Measurements from ENCODE around the gene BEGAIN. TPM values are rescaled to one million over a fixed set of nuclear protein-coding genes. Genes with fewer than 3 reads are reported as not detected.

Gene BEGAIN
- total and polyA plus RNA-seq, 2 of the 8 experiments (the other 6 are each of a cell fraction or from before 2014, with no cell fraction given): 2.9 to 3.0 TPM

DNA sequence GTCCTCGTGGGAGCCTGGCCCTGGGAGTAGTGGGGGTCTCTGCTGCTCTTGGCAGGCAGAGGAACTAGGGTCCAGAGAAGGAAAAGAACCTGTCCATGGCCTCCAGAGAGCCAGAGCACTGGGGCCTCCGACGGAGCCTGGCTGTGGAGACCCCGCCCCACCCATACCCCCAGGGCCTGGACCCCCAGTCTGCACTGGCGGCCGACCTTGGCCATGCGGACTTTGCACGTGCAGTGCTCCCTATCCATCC is 1.1 kb downstream of the BEGAIN start:
- Histone ChIP-seq H2BK120ac (replicated peaks; ENCODE audit: low read depth, low read length) (no peak overlapping the region), H3K36me3 (ENCODE audit: control insufficient read depth in 2 of 4, insufficient read depth in 4 of 4, low read length in 3 of 4) (no peaks in the 10 kb centered on the region), H3K27me3 (replicated peaks in 1 of 4; ENCODE audit: control insufficient read depth in 3 of 4, extremely low read depth in 1 of 4, insufficient read depth in 3 of 4, low read length in 3 of 4) (peaks cover 20 to 37% (median 33%) of the 10 kb centered on the region in 4 experiments), H2BK5ac (ENCODE audit: low read depth, low read length) (no peak overlapping the region), H3K14ac (ENCODE audit: insufficient read length) (no peak overlapping the region), H4K8ac (ENCODE audit: extremely low read depth, insufficient read depth, low read length) (peak overlapping the region; percentile 86), H4K91ac (replicated peaks; ENCODE audit: insufficient read length, low read length) (no peak overlapping the region), H4K5ac (ENCODE audit: insufficient read length, low read depth, low read length) (no peak overlapping the region), H3K4ac (replicated peaks; ENCODE audit: insufficient read length, low read depth, low read length) (no peak overlapping the region), H3K79me2 (ENCODE audit: control insufficient read depth in 1 of 2, insufficient read depth in 2 of 2, low read length in 2 of 2) (no peaks in the 10 kb centered on the region), H2AFZ (ENCODE audit: low read length) (0 out of 2 replicates have a peak overlapping the region, but pooled peaks have one; percentile 70), H3K27ac (ENCODE audit: low read depth, low read length) (no peak overlapping the region), H2AK5ac (ENCODE audit: low read depth, low read length) (no peak overlapping the region), H3K4me2 (ENCODE audit: insufficient read depth in 1 of 2, low read depth in 2 of 2, low read length in 2 of 2) (peak overlapping the region; percentile 76 to 77), H3K23me2 (ENCODE audit: low read depth, low read length) (peaks cover 12% of the 10 kb centered on the region; the same call in 1 of the 2 replicates), H3K18ac (ENCODE audit: extremely low read depth, low read length) (no peak overlapping the region; the same call in 1 of the 2 replicates), H3K79me1 (ENCODE audit: low read depth, low read length) (no peaks in the 10 kb centered on the region), H3K56ac (replicated peaks; ENCODE audit: insufficient read length, low read depth, low read length) (no peak overlapping the region), H4K20me1 (replicated peaks in 1 of 2; ENCODE audit: control insufficient read depth in 1 of 2, insufficient read depth in 2 of 2, low read length in 2 of 2) (peaks cover 0 to under 1% of the 10 kb centered on the region in 2 experiments), H3K9me3 (ENCODE audit: insufficient read depth in 2 of 2, low read depth in 1 of 2, low read length in 1 of 2) (no peaks in the 10 kb centered on the region), H3K4me3 (ENCODE audit: extremely low read depth in 1 of 4, insufficient read depth in 2 of 4, low read depth in 3 of 4, low read length in 4 of 4) (peak overlapping the region; percentile 28 to 70 (median 34); a peak in 3 of 8 replicates), H2BK20ac (ENCODE audit: low read length) (no peak overlapping the region), H3K4me1 (replicated peaks in 1 of 4; ENCODE audit: control insufficient read depth in 3 of 4, insufficient read depth in 4 of 4, low read length in 3 of 4) (peaks cover 0 to 15% (median 3%) of the 10 kb centered on the region in 4 experiments; a peak in 3 of 7 replicates), H2BK15ac (ENCODE audit: low read length) (no peak overlapping the region), H3K9ac (replicated peaks in 1 of 4; ENCODE audit: extremely low read depth in 1 of 4, low read depth in 3 of 4, low read length in 3 of 4) (no peak overlapping the region), H3K23ac (ENCODE audit: insufficient read length) (no peak overlapping the region), H2BK12ac (ENCODE audit: low read depth, low read length) (0 out of 2 replicates have a peak overlapping the region, but pooled peaks have one; percentile 19)
- 46% methylated on average over 7 of the region's 8 CpGs; no CpG with 5 or more reads in 1 of the 2 experiments for WGBS, 2 experiments (ENCODE audit: extremely low coverage in 1 of 2, insufficient coverage in 1 of 2, insufficient read length in 1 of 2, insufficient replicate concordance in 2 of 2, low coverage in 1 of 2, low lambda C conversion rate in 2 of 2, missing lambda C conversion rate in 1 of 2)
- ChIA-PET CTCF (ENCODE audit: partially characterized antibody) (interaction anchor here (1.1 kb wide), 1 partner anchor 16 kb away, joined by 3 read pairs; no protein-coding TSS in a partner anchor), POLR2A (ENCODE audit: partially characterized antibody) (no interaction called here)
- no peak for FAIRE-seq
- DNase-seq (ENCODE audit: low read depth in 1 of 2, low spot score in 2 of 2): no peak
- TF ChIP-seq ZNF274 (IDR thresholded peaks at IDR 0.05; ENCODE audit: borderline replicate concordance, extremely low read depth, low read length) (no peak), SIX5 (IDR thresholded peaks at IDR 0.05; ENCODE audit: low read depth, low read length) (no peak), KDM4A (IDR thresholded peaks at IDR 0.05; ENCODE audit: low read depth, low read length, severe bottlenecking) (no peak), SIRT6 (IDR thresholded peaks at IDR 0.05; ENCODE audit: low read length) (no peak), NRF1 (IDR thresholded peaks at IDR 0.05; ENCODE audit: low read depth, low read length) (no peak), PHF8 (conservative IDR thresholded peaks at IDR 0.05; ENCODE audit: low read depth, low read length) (no peak), TAF7 (optimal IDR thresholded peaks at IDR 0.05; ENCODE audit: borderline replicate concordance, low read depth, low read length) (no peak), HDAC6 (IDR thresholded peaks at IDR 0.05; ENCODE audit: low read depth, low read length) (no peak), BACH1 (IDR thresholded peaks at IDR 0.05; ENCODE audit: low read length) (no peak), KDM1A (IDR thresholded peaks at IDR 0.05; ENCODE audit: borderline replicate concordance, low read length) (no peak), SP4 (IDR thresholded peaks at IDR 0.05; ENCODE audit: low read length) (no peak), GABPA (IDR thresholded peaks at IDR 0.05; ENCODE audit: borderline replicate concordance, insufficient read depth, low read length) (no peak), ASH2L (IDR thresholded peaks at IDR 0.05; ENCODE audit: low read length) (no peak), EGR1 (IDR thresholded peaks at IDR 0.05; ENCODE audit: borderline replicate concordance, low read depth, low read length) (no peak)
- TF ChIP-seq, protein P1, sequence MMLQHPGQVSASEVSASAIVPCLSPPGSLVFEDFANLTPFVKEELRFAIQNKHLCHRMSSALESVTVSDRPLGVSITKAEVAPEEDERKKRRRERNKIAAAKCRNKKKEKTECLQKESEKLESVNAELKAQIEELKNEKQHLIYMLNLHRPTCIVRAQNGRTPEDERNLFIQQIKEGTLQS (IDR thresholded peaks at IDR 0.05; ENCODE audit: insufficient read depth, low read depth, low read length): no peak

All from H1 (cell line).